ENCODE data around the gene CDKN2B-AS1. TPM values are rescaled to one million over a fixed set of nuclear protein-coding genes. Genes with fewer than 3 reads are reported as not detected.
"Not testable (repeated sequence)": the region's sequence is repeated elsewhere in the genome, so short reads cannot be mapped to it uniquely, and the experiment has no call there.

The CDKN2B-AS1 gene
- total RNA-seq, 1 experiment from 2014 or later: not detected

DNA sequence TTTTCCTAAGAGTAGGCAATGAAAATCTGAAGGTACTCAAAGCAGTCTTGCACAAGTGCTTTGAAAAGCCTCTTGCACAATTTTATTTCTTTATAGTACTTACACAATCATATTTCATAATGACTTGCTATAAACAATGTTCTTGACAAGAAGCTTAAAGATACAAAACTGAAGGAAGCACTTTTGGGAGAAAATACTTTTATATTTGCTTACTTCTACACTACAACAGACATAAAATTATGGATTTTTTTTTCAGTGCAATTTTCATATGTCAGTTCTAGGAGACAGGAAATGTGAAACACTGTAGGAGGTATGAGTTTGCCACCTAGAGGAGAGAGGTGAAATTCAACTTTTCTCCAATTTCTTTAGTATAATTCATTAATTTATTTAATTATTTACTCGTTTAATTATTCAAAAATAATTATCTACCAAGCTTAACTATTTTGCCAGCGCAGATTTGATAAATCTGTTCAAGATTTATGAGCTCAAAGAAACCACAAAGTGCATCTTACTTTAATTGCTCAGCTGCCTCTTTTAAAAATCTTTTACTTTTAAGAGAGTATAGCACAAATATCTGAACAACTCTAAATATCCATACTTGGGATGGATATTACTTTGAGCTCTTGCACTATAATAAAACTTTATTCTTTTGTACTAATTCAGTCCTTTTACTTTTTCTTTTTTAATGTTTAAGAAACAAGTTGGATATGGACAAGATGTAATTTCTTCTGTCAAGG is 43.5 kb downstream of the CDKN2B-AS1 start:
- in situ Hi-C loops (cut with HindIII; ENCODE audit: low sequenced_read_pairs): loop anchor here (5.0 kb wide), 1 partner anchor 79 kb away; no protein-coding TSS in a partner anchor
- DNase-seq (ENCODE audit: low spot score): peak; percentile 12

DNA sequence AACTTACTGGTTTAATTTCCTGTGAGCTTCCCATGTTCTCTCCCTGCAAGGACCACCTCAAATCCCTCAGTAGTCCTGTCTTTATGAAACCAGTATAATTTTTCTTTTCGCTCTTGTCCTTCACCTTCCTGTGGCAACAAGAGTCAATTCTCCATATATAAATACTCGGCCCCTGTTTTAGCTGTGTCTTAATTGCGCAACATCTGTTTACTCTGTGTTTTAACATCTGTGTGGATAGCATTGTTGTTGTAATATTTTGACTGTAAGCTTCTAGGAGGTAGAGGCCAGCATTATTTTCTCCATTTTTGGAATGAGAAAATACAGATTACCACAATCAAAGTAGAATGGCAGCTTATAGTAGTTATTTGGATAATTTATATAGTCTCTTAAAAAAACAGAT is 44.7 kb downstream of the CDKN2B-AS1 start:
- no peak for DNase-seq (ENCODE audit: low spot score)
- in situ Hi-C loops (cut with HindIII; ENCODE audit: low sequenced_read_pairs): loop anchor here (5.0 kb wide), 1 partner anchor 78 kb away; no protein-coding TSS in a partner anchor

DNA sequence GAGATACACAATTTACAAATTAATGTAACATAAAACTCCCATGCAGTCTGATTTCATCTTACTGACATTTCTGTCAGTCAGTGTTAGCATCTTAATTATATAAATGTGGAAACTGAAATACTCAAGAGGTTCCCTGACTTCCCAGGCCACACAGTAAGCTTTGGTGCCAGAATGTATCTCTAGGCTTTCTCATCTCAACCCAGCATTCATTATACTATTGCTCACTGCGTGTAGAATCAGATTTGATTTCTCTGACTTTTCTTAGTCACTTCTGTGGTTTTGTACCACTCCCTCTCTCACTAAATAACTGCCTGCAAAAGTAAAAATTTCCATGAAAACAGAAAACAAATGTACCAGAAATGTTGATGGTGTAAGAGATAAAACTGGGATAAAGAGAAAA is 46.2 kb downstream of the CDKN2B-AS1 start:
- in situ Hi-C loops (cut with HindIII; ENCODE audit: low sequenced_read_pairs): no loop called here
- no peak for DNase-seq (ENCODE audit: low spot score)

DNA sequence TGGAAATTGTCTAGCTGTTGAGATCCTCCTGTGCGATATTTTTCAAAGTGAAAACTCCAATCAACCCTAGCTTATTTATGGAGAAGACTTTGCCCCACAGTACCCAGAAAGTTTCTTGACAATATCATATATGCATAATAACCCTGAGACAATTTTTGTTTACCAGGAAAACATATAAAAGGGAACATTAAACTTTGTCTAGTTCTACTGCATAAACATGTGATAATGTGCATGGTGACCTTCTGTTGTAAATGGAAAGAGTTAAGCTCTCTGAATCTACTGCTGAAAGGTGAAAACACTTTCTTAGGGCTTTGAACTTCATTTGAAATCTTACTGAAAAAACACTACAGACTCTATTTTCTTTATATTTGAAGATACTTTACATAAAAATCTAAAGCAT is 46.8 kb downstream of the CDKN2B-AS1 start:
- in situ Hi-C loops (cut with HindIII; ENCODE audit: low sequenced_read_pairs): no loop called here
- DNase-seq (ENCODE audit: low spot score): no peak

DNA sequence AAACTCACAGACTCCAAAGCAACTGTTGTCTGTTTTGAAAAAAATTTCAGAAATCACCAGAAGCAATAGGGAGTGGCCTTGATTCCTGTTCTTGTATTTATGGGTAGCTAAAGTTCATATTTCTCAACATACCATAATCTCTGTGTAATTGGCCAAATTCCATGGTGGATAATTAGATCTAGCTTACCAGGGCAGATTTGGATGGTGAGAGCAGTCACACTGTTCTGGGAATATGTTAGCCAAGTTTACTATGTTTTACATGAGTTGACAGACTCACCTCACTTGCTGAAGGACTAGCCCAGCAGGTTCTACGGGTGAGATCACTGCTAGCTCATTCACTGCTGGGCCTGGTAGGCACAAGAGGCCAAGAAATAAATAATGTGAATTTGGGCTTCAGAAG is 47.2 kb downstream of the CDKN2B-AS1 start:
- no peak for DNase-seq (ENCODE audit: low spot score)
- in situ Hi-C loops (cut with HindIII; ENCODE audit: low sequenced_read_pairs): no loop called here

DNA sequence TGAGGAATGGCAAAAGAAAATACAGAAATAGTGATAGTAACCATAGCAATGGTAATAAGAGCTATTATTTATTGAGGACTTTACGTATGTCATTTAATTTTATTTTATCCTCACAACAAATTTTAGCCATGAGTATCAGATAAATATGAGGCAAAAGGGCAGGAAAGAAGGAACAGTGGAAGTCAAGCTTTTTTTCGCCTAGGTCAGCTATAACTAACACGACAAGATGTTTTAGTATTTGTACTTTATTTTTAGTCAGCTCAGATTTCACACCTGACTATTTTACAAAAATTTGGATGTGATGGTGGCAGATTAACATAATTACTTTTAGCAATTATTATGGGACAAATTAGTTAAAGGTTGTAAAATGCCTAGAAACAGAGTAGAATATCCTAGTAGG is 49.3 kb downstream of the CDKN2B-AS1 start:
- DNase-seq (ENCODE audit: low spot score): no peak
- in situ Hi-C loops (cut with HindIII; ENCODE audit: low sequenced_read_pairs): no loop called here

DNA sequence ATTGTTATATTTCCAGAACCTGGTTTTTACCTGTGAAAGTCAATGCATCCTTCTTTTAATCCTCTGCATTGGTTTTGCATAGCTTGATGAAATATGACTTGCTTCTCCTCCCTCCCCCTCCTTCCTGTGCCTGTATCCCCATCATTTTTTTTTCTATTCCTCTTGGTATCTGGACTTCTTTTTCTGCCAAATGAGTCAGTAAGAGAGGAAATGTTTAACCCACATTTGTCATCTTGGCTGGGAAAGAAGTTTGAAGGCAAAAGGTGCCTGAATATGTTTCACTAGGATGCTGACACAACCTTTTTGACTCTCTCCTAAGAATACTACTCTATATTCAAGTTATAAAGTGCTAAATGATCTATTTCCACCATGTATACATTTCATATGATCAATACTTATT is 50.0 kb downstream of the CDKN2B-AS1 start:
- no peak for DNase-seq (ENCODE audit: low spot score)
- in situ Hi-C loops (cut with HindIII; ENCODE audit: low sequenced_read_pairs): no loop called here

DNA sequence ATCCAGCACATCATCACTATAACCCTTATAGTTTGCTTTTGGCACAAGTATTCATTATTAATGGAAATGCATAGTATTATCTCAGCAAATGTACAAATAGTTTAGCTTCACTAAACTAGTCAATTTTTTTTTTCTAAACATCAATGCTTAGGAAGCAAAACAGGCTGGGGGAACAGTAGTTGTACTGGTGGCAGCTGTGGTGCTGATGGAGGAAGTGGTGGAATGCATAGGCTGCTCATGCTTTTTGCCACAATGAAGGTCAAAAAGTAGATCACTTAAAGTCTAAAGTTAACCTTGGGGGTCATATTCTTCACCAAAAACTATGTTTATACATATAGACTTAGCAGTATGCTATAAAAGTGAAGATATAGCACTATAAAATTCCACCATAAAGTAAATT is 50.8 kb downstream of the CDKN2B-AS1 start:
- in situ Hi-C loops (cut with HindIII; ENCODE audit: low sequenced_read_pairs): no loop called here
- no peak for DNase-seq (ENCODE audit: low spot score)

DNA sequence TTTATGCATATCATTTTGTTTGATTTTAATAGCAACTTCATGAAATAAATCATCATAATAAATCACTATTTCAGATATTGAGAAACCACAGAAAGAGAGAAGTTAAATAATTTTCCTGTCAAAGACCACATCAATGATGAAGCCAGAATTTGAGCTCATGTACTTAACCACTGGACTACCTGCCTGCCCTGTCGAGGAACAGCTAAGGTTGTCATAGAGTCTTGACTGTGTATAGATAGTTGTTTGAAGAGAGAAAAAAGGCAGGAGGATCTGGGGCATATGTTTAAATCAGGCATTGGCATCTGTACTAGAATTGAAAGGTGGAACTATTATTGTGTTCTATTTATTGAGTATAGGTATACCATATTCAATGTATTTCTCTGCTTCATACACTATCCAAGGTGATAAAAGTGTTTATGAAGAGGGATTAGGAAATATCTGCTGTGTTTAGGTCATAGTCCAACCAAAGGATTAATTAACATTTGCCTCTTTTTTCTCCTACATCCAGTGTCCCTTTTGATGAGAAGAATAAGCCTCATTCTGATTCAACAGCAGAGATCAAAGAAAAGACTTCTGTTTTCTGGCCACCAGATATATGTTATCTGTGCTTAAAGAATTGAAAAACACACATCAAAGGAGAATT is 51.8 kb downstream of the CDKN2B-AS1 start:
- no peak for DNase-seq (ENCODE audit: low spot score)
- in situ Hi-C loops (cut with HindIII; ENCODE audit: low sequenced_read_pairs): no loop called here

DNA sequence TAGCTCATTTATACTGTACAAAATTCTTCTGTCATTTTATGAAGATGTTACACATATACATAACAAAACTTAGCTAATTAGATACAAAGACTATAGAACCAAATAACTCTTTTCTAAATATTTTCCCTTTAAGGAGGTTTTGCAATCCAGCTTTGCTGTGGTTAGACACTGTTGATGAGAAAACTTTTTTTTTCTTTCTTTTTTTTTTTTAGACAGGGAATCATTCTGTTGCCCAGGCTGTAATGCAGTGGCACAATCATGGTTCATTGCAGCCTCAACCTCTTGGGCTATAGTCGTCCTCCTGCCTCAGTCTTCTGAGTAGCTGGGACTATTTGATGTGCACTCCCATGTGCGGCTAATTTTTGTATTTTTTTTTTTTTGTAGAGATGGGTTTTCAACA is 53.0 kb downstream of the CDKN2B-AS1 start:
- in situ Hi-C loops (cut with HindIII; ENCODE audit: low sequenced_read_pairs): no loop called here

DNA sequence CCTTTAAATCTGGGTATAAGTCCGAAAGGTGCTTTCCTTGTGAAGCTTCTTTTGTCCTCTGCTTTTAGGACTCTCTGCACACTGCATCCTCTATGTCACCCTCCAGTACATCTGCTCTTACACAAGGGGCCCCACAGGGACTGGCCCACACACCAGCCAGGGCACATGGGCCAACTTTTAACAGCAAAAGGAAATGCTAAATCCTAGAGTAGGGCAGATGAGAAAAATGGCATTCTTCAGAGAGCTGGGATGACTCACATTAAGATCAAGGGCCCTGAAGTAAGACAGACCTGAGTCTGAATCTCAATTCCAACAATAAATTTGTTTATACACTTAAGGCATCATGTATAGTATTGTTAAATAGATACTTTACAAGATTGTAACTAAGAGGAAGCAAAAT is 54.8 kb downstream of the CDKN2B-AS1 start:
- in situ Hi-C loops (cut with HindIII; ENCODE audit: low sequenced_read_pairs): no loop called here
- no peak for DNase-seq (ENCODE audit: low spot score)

More for the DNA sequence above, 53.0 kb downstream of the CDKN2B-AS1 start:
- no peak for DNase-seq (ENCODE audit: low spot score)

DNA sequence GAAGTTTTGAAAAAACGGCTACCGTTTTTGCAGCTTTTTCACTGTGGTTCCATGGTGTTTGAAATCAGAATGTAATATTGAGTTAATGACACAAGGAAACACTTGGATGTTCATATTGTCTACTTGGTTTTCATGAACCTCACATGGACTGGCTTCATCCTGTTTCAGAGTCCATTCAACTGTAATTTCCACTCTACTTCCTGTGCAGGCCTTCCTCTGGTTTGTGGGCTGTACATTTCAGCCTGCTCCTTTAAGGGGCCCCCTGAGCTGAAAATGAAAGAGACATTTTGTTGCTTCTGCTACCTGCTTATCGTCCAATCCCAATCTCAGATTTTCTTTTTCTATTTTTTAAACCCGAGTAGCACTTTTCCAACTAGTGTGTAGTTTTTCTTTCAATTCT is 56.3 kb downstream of the CDKN2B-AS1 start:
- in situ Hi-C loops (cut with HindIII; ENCODE audit: low sequenced_read_pairs): no loop called here
- no peak for DNase-seq (ENCODE audit: low spot score)

DNA sequence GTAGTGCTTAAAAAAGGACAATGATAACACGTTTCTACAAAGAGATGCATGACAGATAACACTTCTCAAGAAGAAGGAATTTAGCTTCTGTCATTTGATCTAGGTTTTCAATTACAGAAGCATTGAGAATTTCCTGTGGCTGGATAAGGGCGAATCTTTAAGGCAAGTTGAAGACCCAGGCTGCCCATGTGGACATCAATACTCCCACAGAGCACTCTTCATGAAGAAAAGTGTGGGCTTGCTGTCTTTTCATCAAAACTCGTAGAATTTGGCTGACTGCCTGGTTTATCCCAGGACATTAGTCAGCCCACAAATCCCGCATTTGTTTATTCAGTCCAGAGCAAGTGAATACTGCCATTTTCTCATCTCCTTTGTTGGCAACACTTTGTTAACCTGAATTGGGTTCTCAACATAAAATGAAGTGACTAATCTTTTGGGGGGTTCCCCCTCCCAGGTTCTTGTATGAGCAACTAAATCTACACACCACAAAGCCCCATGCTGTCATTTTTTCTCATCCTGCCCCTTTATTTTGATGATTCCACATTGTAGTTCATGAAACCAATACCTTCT is 57.9 kb downstream of the CDKN2B-AS1 start:
- in situ Hi-C loops (cut with HindIII; ENCODE audit: low sequenced_read_pairs): no loop called here
- peak; percentile 4 for DNase-seq (ENCODE audit: low spot score)

DNA sequence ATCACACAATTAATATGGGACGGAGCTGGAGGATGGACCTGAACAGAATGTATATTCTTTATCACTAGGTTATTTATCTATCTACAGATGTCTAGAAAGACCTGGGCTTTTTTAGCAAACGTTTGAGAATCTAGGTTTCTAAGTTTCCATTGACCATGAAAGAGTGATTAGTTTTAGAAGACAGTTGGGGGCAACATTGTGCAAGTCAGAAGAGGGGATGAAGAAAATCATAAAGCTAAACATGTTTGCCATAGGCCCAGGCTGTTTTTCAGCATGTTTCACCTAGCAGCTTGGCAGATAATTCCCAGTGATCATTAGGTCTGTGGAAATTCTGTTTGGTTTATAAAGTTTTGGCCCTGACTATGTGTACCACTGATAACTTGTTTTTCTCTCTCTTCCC is 58.6 kb downstream of the CDKN2B-AS1 start:
- in situ Hi-C loops (cut with HindIII; ENCODE audit: low sequenced_read_pairs): no loop called here
- DNase-seq (ENCODE audit: low spot score): no peak

DNA sequence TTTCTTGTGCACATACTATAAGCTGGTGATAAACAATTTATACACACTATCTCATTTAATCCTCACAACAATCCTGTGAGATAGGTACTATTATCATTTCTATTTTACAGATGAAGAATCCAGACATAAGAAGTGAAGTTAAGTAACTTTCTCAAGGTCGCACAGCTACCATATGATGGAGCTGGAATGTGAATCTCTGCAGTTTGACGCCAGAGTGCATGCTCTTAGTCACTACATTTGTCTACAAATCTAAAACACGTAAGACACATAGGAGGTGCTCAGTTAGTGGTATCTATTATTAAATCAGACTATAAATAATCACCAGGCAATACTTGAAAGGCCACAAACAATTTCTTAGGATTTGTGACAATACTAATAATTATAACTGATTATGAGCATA is 59.5 kb downstream of the CDKN2B-AS1 start:
- in situ Hi-C loops (cut with HindIII; ENCODE audit: low sequenced_read_pairs): no loop called here
- no peak for DNase-seq (ENCODE audit: low spot score)

DNA sequence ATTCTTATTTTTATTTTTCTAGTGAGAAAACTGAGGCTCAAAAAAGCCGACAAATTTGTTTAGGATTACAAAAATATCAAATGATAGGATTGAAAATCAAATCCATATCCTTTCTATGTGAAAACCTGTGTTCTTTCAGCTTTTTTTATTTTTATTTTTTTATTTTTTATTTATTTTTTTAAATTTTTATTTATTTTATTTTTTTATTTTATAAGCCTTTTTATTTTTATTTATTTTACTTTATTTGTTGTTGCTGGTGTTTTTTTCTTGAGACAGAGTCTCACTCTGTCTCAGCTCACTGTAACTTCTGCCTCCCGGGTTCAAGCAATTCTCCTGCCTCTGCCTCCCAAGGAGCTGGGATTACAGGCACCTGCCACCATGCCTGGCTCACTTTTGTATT is 59.9 kb downstream of the CDKN2B-AS1 start:
- no peak for DNase-seq (ENCODE audit: low spot score)
- in situ Hi-C loops (cut with HindIII; ENCODE audit: low sequenced_read_pairs): no loop called here

DNA sequence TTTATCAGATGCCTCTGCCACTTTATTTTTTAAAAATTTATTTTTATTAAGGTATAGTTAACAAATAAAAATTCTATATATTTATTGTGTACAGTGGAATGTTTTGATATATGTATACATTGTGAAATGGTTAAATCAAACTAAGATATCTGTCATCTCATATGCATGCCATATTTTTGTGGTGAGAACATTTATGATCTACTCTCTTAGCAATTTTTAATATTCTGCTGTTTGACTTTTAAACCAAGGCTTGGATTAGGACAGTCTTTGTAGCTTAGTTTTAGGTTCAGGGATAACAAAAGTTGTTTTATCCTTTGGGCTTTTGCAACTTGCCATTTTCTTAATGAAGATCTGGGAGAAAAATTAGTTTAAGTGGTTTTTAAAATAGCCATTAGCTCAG is 60.5 kb downstream of the CDKN2B-AS1 start:
- in situ Hi-C loops (cut with HindIII; ENCODE audit: low sequenced_read_pairs): no loop called here
- no peak for DNase-seq (ENCODE audit: low spot score)

DNA sequence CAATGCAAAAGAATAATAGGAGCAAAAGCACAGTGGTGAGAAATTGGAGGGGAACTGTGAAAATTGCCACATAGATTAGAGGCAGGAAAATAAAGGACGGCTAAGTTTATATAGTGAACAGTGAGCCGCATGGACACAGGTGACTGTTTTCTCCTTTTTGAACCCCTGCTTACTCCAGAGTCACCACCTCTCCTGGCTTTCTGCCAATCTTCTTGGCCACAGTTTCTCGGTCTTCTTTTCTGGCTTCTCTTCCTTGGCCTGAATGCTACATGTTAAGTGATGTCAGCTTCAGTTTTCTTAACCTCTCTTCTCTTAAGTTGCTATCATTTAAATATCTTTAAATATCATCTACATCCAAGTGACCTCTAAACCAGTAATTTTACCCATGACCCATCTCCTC is 61.8 kb downstream of the CDKN2B-AS1 start:
- in situ Hi-C loops (cut with HindIII; ENCODE audit: low sequenced_read_pairs): no loop called here
- DNase-seq (ENCODE audit: low spot score): no peak

DNA sequence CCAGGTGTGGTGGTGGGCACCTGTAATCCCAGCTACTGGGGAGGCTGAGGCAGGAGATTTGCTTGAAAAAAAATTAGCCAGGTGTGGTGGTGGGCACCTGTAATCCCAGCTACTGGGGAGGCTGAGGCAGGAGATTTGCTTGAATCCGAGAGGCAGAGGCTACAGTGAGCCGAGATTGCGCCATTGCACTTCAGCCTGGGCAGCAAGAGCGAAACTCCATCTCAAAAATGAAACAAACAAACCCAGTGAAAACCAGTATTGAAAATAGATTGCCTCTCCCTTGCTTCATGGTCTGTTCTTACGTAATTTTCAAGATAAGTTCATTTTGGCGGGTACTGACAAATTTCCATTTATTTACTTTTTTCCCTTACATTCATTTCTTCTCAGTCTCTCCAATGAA is 63.4 kb downstream of the CDKN2B-AS1 start:
- DNase-seq (ENCODE audit: low spot score); in situ Hi-C loops (cut with HindIII; ENCODE audit: low sequenced_read_pairs): not testable (repeated sequence)

DNA sequence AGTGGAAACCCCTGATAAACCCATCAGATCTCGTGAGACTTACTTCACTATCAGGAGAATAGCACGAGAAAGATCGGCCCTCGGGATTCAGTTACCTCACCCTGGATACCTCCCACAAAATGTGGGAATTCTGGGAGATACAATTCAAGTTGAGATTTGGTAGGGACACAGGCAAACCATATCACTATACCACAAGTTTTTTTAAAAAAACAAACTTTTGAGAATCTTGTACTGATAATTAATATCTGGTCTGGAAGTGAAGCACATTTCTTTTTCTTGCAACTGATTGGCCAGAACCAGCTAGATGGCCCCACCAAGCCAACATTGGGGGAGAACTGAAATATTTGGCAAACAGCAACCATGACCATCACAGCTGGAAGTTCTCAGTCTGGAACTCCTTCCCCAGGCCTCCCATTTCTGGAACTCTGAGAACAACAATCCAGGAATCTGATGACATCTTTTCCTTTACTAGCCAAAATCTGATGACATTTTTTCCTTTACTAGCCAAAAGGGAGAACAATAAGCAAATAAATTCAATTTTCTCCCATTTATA is 66.3 kb downstream of the CDKN2B-AS1 start:
- in situ Hi-C loops (cut with HindIII; ENCODE audit: low sequenced_read_pairs): no loop called here
- no peak for DNase-seq (ENCODE audit: low spot score)

All from G401 (cell line).